Stimulated activated CD4-positive, alpha-beta T cell treated with anti-CD3 and anti-CD28 coated beads, Interleukin-12 subunit alpha, Interleukin-12 subunit beta, amount 100 ng/mL, for 24 hours (primary cell): ENCODE results near the gene INSYN2A.

ENCODE experiments used
- DNase-seq, 2 experiments: peaks; one replicate each; pipeline ENCODE4 v3.0.0-alpha.2; 2020; ENCODE audit warnings: low read depth in 2 of 2

INSYN2A gene

DNA sequence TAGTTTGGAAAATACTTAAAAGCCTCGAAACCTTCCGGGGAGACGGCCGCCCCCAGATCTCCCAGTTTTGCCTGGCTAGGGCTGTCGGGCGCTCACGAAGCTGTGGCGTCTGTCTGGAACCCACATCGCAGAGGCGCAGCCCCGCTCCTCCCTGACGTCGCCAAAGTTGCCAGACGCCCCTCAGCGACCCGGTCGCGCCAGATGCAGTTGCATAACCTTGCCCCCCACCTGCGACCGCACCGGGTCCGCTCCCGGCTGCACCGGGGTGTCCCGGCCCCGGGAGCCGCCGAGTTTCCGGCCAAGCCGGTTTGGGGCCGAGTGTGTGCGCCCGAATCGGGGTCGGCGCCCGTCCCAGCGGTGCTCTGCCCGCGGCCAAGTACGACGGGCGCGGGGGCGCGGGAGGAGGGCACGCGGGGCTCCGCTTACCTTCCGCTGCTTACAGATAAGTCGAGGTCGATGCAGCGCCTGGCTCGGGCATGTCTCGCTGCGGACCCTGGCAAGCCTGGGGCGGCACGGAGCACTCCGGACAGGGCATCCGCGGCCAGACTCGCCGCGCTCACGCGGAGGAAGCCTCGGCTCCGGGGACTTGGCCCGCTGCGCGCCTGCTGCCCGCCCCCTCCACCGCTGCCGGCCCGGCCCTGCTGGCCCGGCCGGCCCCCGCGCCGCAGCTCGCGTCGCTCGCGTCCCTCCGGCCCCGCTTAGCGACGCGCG is 665 bp downstream of the INSYN2A start:
- no peak for DNase-seq

DNA sequence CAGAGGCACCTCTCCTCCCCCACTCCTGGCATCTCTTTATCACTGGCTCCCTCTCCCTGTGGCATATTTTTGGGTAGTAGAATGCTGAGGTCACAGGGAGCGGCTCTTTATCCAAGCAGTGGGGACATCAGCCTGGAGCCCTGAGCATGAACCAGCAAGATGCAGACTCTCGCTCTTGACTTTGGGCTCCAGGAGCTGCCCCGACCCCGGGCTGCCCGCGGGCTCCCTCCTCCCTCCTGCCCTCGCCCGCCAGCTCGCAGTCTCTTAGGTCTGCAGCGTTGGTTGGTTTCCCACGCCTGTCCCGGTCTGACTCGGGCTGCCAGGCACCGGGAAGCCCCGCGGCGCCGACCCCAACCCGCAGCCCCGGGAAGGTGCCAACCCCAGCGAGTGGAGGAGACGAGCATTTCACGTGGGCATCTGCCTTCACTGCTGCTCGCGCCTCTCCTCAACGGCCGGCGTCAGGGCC is 1.3 kb downstream of the INSYN2A start:
- DNase-seq: no peak

DNA sequence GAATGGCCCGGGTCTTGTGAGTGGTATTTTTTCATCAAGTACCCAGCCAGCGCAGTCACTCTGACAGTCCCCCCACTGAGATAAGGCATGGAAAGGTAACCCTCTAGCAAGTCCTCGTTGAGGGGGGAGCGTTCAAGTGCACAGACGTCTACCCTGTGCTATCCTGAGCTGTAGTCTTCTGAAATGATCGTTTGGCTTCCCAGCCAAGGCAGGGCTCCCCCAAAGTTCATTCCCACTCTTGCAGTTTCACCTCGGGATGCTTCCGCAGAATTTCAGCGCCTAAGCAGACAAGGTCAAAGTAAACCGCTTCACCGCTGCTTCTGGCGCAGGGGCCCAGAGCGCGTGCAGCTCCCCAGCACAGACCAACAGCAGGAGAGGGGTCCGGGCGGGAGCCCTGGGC is 1.8 kb downstream of the INSYN2A start:
- no peak for DNase-seq

DNA sequence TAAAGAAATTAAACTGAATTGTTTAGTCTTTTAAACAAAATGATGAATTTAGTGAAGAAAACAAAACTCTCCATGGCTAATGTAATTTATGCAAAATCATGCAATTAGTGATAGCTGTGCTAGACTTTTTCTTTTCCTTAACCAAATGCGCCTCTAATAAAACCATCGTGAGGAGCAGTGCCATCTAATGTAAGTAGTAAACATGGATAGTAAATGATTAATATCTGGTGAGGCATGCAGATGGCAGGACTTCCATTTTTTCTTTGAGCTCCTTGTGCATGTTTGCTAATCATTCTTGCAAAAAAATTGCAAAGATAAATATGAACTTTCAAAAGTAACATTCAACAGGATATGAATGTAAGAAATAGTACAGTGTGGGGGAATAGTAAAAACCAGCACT is 2.3 kb downstream of the INSYN2A start:
- no peak for DNase-seq

DNA sequence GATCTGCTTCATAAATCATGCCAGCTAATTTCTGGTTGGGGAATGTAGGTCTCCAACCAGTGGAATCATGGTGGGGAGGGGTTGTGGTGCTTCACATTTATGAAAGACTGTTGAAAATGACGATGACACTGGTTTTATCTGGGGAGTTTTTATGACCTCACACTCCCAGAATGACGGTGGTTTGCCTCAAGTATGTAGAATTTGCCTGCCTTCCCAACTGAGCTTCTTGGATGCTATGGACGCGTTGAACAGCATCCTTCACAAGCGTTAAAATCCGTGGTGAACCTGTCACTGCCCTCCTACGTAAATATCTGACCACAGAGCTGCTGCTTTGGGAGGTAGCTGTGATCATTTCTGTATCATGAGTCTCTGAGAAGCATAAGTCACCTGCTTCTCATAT is 3.3 kb downstream of the INSYN2A start:
- DNase-seq: no peak

DNA sequence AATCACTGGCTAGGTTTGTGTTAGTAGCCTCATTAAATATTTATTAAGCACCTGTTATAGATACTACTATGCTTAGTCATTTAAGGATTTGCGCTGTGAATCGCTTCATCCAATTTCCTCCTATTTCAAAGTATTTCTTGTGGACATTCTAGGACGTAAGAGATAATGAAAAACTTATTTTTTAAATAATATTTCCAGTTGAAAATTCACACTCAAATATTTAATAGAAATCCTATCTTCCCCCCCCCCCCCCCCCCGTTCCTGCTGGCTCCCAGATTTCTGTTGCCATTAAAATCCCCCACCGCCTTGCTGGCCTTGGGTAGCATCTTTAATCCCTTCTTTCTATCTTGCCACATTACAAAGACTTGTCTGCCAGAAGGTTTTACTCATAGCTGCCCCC is 6.0 kb downstream of the INSYN2A start:
- no peak for DNase-seq

DNA sequence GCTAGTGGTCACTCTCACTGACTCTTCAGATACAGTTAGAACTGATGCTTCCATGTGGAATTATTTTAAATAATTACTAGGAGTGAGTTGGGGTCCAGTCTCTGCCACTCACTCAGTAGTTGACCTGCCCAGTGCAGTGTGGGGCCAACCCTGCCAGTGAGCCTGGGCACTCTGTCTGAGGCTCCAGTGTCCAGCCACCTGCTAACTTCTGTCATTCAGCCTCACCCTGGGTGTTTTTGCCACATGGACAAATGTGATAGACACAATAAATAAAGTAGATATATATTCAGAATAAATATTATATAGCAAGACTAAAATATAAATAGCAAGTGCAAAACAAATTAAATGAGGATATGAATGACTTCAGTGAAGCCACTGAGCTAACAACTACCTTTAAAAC is 7.2 kb downstream of the INSYN2A start:
- DNase-seq: no peak

DNA sequence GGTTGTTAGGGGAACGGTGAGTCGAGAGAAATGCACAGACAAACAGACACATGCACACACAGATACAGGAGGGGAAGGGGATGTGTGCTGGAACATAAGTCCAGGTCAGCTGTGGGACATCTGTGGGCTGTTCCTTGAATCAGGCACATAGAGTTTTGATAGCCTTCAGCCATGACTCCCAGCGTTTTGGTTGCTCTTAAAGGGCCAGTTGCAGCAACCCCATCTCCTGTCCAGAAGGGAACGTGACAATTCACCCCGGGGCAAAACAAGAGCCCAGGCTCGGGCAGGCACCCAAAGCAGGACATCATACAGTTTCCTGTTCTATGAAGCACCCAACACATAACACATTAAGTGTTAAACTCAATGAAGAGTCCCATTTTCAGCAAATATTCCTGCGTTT is 9.6 kb downstream of the INSYN2A start:
- no peak for DNase-seq

DNA sequence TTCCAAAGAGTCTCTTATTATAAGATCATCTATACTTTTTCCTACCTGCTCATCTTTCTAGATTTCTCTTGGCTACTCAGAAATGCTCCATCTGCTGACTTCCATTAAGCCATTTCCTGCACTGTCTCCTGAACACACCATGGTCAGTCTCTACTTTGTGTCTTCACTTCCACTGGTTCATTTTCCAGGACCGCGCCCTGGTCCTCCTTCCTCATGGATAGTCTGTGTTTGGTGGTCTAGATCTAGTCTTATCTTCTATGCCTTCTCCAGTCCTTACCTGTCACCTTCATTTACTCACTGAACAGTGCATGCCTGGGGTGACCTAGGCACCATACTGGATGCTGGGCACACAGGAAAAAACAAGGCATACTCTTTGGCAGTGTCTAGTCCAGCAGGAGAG is 11.8 kb downstream of the INSYN2A start:
- no peak for DNase-seq

DNA sequence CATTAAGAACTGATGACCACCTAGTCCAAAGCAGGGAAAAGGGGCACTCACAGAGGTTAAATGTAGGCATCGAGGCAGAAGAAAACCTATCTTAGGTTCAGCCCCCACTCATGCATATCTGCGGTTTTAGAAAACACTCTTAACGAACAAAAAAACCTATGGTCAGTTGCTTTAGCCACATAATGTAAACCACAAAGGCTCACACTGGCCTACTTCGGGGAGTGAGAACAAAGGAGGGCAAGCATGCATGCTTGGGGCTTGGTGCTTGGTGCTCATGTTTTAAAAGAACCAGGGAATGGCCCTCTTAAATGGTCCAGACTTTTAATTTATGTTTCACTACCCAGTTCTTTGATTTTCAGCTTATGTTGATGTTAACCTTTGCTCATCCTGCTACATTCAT is 14.2 kb downstream of the INSYN2A start:
- DNase-seq: no peak

DNA sequence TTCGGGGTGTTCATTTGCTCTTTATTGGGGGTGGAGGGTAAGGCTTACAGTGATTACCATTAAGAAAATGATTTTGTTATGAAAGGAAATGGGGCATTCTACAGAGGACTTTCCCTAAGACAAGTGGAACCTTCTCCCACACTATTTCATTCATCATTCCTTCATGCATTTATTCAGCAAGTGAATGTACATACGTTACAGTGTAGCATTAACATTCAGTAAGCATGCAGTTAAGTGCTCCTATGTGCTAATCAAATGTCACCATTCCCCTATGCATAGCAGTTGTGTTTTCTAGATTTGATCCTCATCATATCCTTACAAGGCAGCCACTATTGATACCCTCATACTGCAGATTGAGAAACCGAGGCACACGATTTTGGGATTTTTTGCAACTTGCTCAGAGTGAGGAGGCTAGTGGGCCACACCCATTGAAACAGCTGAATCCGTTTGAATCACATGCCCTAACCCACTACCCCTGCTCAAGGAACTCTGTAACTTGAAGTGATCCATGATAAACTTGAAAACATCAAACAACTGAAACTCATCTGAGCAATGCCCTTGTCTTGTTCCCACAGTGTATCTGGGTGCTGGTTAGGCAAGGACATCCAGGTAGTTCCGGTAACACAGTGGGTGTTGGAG is 16.7 kb downstream of the INSYN2A start:
- no peak for DNase-seq

DNA sequence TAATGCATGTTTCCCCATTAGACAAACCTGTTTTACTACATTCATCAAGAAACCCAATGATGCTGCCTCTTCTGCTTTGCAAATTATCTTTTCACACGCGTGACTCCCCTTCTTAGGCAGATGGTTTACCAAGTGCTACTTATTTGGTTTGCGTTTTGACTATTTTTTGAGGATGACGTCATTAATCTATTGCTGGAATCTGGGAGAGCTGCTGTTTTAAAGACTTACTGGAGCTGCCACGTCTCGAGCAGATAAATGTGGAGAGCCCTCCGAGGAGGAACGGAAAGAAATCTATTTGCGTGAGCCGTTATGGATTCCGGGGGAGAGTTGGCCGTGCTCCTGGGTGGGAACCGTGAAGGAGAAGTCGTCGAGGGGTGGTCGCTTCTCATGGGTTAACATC is 19.7 kb downstream of the INSYN2A start:
- no peak for DNase-seq

DNA sequence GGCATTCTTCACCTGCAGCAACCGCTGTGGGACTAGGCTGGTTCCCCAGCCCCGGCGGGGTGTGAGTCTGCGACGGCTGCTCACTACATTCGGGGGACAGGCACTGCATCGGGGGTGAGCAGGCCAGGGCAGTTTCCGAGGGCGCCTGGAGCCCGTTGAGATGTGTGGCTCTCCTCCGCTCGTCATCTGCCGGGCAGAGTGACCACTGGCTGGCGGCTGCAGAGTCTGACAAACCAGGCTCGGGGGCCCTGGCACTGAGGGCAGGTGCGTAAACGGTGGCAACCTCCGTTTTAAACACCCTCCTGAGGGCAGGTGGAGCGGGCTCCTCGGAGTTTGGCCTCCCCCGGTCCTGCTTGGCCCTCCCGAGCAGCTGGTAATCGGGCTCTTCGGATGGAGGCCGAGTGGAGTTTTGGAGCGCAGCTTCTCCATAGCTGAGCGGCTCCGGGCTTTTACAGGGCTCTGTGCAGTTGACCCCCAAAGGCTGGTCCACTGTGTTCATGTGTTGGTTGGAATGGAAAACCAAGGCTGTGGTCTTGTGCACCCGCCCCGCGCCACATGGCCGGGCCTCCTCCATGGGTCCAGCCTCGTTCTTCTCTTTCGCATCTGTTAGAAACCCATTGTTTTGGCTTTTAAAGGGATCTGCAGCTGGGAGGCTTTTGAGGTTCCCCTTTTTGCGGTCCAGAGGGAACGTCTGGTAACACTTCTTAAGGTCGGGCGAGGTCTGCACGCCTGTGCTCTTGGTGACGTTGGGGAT is 20.9 kb downstream of the INSYN2A start:
- DNase-seq: no peak

DNA sequence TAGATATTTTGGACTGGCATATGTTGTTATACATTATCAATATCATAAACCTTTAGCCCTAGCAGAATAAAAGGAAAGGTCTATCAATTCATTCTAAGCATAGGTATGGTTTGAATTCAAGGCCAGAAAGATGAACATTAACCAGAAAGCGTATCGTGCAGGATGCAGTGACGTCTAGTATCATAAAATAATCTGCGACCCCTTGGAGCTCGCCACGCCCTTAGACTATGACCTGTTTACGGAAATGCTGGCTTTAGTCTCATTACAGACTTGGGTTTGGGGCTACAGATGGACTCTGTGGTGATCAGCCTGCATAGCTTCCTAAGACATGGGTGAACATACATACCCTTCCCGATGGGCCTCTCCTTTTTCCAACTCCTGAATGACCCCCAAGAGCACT is 21.5 kb downstream of the INSYN2A start:
- DNase-seq: no peak

DNA sequence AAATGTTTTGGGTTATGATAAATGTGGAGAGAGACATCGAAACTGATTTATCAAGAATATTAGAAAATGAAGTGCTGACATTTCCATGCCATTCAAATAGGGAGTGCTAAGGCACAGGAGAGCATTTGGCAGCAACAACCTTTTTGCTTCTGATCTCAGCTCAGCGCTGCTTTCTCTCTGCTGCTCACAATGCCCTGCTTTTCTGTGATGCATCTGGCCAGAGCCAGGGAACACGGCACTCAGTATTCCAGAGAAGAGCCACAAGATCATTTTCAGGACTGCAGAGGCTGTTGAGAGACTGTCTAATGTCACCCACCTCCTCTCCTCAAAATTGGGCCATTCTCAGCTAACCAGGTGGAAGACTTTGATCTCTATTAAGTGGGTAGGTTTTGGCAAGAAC is 28.1 kb downstream of the INSYN2A start:
- DNase-seq: no peak

DNA sequence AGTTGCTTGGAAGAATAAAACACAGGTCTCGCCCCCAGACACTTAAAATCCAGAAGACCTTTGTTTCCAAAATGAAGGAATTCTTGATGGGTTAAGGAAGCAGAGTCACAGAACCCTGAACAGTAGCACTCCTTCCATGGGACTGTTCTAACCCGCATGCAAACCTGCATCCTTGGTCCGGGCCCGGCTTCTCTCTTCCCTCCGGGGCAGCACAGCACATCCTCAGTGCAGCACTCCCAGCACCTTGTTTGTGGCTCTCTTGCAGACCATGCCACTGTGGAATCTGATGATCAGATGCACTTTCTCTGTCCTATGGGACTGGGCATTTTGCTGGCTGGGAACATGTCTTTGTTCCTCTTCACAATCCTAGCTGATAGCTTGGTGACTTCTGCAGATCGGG is 33.5 kb downstream of the INSYN2A start:
- DNase-seq: no peak

DNA sequence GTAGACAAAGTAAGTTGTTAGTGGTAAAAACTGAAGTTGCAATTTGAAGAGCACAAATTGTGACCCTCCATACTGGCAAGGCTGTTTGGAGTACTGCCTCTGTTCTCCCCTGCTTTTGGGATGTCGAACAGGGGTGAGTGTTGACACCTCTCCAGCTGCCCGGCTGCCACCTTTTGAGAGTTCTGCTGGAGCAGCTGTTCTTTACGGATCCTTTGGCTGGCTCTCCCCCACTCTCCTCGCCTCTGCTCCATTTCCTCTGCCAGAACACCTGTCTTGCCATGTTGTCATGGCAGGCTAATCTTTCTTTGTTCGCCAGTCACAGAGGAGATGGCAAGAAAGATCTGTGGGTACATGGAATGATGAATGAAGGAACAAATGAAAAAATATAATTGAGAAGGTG is 34.9 kb downstream of the INSYN2A start:
- no peak for DNase-seq

DNA sequence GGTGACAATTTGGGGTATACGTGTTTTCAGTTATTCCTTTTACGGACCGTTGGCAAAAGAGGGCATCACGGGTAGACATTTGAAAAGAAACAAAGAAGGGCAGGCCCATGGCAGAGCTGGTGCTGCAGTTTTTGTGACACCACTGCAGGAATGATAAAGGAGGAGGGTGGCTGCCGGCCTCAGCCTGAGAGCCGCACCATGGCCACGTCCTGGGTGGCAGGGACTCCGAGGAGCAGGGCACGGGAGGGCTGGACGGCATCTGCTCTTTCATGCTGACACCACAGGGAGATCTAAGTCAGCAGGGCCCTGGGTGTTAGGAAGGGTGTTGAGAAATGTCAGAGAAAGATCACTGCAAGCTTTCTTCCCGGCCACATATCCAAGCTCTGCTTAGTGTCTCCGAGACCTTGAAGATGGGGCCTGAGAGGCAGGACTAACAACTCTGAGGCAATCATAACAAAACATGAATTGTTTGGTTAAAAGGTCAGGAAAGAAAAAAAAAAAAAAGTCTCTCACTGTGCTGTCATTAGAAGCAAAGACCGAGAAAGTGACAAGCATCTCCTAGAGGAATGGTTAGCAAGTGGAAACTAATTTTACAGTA is 36.6 kb downstream of the INSYN2A start:
- DNase-seq: no peak

DNA sequence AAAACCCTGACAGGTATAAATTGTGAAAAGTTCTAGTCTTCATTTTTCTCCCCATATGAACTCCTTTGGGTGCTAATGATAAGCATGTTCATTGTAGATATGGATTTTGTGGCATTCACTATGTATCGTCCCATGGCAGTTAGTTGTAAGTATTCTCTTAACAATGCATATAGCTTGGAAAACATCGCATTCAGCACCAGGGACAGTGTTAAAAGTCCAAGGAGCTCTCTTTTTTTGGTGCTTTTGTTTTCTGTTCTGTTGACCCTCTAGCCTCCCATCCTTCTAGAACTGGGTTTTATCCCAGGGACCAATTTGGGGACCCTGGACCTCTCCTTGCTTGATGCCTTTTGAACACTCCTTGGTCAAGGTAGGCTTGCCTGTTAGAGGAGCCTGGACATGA is 37.7 kb downstream of the INSYN2A start:
- no peak for DNase-seq

DNA sequence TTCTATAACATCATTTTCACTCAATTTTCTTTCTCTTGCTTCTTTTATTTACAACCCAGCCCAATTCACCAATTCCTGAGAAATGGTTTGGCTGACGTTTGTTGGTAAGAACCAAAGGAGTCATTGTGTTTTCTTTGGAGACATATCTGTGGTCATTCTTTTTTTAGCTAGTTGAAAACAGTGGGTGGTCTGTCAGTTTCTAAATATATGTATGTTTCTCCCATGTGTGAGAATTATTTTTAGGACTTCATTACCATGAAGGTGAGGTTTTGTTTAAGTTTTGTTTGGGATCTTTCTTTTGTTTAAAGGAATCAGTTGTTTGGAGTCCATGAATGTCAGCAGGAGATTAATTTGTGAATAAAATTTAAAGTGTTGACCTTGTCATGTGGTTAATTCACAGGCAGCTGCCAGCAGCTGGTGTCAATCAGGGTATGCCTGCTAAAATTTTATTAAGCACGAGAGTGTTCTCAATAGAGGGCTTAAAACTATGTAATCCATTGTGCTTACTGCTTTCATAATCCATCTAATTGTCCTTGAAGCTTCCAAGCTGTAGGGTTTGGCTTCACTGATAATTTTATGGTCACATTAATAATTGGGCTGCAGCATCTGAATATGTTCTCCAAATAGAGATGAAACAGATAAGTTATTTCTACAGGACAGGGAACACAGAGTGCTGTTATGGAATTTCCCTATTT is 38.7 kb downstream of the INSYN2A start:
- no peak for DNase-seq

DNA sequence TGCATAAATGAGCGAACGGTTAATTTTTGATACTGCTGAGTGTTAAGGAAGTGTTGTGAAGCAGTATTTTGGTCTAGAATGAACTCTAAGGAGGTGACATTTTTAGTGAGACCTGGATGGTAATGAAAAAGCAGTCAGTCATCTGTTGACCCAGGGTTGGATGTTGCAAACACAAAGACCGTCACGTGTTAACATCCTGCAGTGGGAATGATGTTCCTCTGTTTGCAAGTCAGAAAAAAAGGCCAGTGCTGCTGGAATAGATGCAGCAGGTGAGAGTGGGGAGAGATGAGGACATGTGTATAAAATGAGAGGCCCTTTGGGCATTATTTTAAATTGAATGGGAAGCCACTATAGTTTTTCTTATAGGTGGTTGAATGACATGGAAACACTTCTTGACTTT is 39.3 kb downstream of the INSYN2A start:
- no peak for DNase-seq
